LNCAP (cell line): ENCODE data around the gene NRIP2.

Experiments
- TF ChIP-seq, protein P1 (sequence below): fragments of 450-650 bp; IDR thresholded peaks from 2 replicates; pipeline ENCODE4 v1.5.1; 2017; ENCODE audit warnings: mild to moderate bottlenecking

Gene NRIP2

DNA sequence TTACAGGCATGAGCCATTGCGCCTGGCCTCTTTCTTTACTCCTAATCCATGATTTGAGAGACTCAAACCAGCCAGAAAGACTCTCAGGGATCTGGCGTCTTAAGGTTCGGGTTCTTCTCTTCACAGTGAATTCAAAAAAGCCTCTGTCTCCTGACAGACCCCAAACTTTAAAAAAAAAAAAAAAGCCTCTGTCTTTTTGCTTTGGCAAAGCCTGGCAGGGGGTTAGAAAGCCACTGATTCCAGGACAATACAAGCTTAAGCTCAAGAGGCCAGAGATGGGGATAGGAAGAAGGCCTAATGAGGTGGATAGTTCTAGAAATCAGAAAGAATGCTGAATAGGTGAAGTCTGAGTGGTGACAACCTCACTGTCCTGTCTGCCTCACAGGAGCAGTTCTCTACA is 8.8 kb downstream of the NRIP2 start:
- TF ChIP-seq, protein P1, sequence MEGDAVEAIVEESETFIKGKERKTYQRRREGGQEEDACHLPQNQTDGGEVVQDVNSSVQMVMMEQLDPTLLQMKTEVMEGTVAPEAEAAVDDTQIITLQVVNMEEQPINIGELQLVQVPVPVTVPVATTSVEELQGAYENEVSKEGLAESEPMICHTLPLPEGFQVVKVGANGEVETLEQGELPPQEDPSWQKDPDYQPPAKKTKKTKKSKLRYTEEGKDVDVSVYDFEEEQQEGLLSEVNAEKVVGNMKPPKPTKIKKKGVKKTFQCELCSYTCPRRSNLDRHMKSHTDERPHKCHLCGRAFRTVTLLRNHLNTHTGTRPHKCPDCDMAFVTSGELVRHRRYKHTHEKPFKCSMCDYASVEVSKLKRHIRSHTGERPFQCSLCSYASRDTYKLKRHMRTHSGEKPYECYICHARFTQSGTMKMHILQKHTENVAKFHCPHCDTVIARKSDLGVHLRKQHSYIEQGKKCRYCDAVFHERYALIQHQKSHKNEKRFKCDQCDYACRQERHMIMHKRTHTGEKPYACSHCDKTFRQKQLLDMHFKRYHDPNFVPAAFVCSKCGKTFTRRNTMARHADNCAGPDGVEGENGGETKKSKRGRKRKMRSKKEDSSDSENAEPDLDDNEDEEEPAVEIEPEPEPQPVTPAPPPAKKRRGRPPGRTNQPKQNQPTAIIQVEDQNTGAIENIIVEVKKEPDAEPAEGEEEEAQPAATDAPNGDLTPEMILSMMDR: no peak

DNA sequence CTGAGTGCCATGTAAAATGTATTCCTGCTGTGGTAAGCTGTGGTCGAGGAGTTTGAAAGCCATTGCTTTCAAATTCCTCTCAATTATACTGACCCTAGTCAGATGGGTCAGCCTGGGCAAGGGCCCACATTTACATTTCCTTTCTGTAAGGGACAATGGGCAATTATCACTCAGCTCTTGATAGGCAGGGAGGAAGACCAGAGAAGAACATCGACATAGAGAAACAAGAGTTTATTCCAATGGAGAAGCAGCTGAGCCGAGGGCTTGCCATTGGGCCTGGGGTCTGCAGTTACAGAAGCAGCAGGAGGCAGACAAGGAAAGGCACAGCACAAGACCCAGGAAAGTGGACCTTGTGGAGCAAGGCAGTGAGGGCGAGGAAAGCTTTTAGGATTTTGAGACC is 9.7 kb downstream of the NRIP2 start:
- TF ChIP-seq, protein P1: no peak

DNA sequence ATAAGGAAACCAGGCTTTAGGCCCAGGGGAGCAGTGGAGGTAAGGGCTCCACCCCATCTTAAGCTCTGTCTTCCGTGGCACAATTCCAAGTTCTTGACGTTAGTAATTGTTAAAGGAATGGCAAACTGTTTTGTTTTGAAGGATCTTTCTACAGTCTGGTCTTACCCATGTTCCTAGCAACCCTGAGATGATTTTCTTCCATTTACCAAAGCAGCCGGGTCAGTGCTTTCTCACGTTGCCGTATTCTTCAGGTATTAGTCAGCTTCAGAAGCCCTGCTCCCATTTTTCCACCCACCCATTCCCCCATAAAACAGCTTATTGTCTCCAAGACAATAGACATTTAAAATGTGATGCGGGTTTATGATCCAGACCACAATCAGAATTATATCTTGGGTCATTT is 10.3 kb downstream of the NRIP2 start:
- TF ChIP-seq, protein P1: no peak

DNA sequence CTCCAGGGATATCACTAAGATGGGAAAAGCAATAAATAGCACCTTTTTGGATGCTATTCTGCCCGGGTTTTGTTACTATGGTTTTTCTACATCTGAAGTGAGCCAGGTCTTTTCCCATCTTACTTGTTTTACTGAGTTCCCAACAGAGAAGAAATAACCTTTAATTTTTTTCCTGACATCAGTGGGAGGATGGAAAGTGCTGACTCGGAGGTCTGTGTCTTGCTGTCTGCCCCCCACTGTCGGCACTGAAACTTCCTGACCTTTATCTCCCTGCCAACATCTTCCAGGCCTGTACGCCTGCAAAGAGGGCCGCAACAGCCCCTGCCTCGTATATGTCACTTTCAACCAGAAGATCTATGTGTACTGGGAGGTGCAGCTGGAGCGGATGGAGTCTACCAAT is 11.4 kb downstream of the NRIP2 start:
- TF ChIP-seq, protein P1: no peak

DNA sequence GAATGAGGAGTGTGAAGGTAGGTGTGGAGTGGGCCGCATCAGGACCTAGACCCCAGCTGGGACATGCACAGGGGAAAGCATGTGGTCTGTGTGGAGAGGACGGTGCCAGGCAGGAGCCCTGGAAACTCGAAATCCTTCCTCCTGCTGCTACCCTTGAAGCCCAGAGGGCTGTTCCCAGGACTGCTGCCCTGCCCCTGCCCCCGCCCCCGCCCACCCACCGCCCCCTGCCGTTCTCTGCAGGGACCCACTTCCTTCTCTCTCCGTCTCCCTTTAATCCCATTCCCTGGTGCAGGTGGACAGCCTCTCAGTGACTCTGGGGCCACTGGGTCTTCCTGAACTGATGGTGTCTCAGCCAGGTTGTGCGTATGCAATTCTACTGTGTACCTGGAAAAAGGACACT is 14.4 kb downstream of the NRIP2 start:
- TF ChIP-seq, protein P1: no peak

DNA sequence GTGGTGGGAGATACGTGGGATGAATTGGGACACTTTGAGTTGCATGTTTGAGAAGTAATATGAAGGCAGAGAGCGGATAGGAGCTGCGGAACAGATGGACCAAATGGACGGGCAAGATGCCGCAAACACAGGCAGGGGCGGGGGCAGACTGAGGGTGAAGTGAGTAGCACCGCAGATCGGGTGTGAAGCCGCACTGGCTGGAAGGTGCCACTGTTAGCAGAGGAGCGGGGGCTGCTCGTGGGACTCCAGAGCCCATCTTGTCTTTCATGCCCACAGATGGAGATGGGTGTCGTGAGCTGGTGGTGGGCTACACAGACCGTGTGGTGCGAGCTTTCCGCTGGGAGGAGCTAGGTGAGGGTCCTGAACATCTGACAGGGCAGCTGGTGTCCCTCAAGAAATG is 15.0 kb downstream of the NRIP2 start:
- TF ChIP-seq, protein P1: no peak

DNA sequence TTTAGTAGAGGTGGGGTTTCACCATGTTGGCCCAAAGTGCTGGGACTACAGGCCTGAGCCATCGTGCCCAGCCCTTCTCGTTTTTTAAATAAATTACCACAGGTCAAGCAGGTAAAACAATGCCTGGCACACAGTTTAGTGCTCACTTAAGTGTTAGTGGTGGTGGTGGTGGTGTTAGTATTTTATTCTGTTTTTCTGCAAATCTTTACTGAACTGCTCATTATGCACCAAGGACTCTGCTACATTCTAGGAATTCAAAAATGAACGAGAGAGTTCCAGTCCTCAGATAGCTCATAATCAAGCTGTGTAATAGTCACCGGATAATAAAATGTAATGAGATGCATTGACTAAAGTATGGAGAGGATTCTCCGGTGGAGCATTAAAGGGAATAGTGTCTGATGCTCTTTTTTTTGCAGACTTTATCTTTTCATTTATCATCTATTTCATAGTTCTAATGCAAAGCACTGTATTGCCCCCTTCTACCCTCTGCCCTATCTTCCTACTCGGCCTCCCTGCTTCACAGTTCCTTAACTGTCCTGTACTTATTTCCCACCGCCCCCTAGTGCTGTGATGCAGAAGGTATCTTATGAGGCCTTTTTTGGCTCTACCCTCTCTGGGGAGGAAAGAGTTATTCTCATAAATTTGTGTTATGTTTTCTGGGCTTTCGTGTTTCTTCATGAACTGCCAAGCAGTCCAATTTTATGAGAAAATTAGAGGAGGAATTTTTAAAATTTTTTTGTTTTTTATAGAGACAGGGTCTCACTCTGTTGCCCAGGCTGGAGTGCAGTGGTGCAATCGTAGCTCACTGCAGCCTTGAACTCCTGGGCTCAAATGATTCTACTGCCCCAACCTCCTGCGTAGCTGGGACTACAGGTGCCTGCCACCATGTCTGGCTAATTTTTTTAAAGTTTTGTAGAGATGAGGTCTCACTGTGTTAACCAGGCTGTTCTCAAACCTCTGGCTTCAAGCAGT is 21.3 kb downstream of the NRIP2 start:
- TF ChIP-seq, protein P1: peak; percentile 79
